Fibroblast of lung (primary cell): ENCODE measurements around the gene IMMP2L. TPM values are rescaled to one million over a fixed set of nuclear protein-coding genes. Genes with fewer than 3 reads are reported as not detected.

Experiments used
- DNase-seq, 2 donors: peaks; one replicate each; pipeline versions ENCODE4 v3.0.0 to v3.0.0-alpha.2; 2010; ENCODE audit warnings: low read depth in 2 of 2
- H2AFZ ChIP-seq: 2 replicates; pipeline ENCODE4 v1.5.1; 2012; ENCODE audit warnings: low read length, control low read depth, inconsistent platforms
- H3K27ac ChIP-seq: 2 replicates; pipeline ENCODE4 v1.5.1; 2011; ENCODE audit warnings: low read length, control low read depth; ENCODE audit not compliant: insufficient read depth
- H3K27me3 ChIP-seq: 2 replicates; pipeline ENCODE4 v1.5.1; 2011; ENCODE audit warnings: mild to moderate bottlenecking, low read length; ENCODE audit not compliant: control insufficient read depth, insufficient read depth
- H3K36me3 ChIP-seq: 2 replicates; pipeline ENCODE4 v1.5.1; 2011; ENCODE audit warnings: low read length; ENCODE audit not compliant: control insufficient read depth, insufficient read depth
- H3K4me1 ChIP-seq: 2 replicates; pipeline ENCODE4 v1.5.1; 2011; ENCODE audit warnings: low read length; ENCODE audit not compliant: control insufficient read depth, insufficient read depth; ENCODE audit errors: extremely low read depth
- H3K4me2 ChIP-seq: 2 replicates; pipeline ENCODE4 v1.5.1; 2011; ENCODE audit warnings: low read length, control low read depth; ENCODE audit not compliant: insufficient read depth; ENCODE audit errors: extremely low read depth
- H3K4me3 ChIP-seq, 4 experiments: fragments of 200-600 bp in 1 of 4; sonication (generic) in 1 of 4; replicated peaks in 1 of 4; 2 replicates each; pipeline ENCODE4 v1.5.1; 2011 to 2016; ENCODE audit warnings: low read length in 4 of 4, low read depth in 3 of 4, mild to moderate bottlenecking in 3 of 4, control low read depth in 2 of 4, inconsistent platforms in 1 of 4, mixed read lengths in 1 of 4; ENCODE audit not compliant: insufficient read depth in 1 of 4; ENCODE audit errors: control extremely low read depth in 1 of 4
- H3K79me2 ChIP-seq: 2 replicates; pipeline ENCODE4 v1.5.1; 2012; ENCODE audit warnings: mild to moderate bottlenecking, low read length, inconsistent platforms; ENCODE audit not compliant: control insufficient read depth, insufficient read depth
- H3K9ac ChIP-seq: 2 replicates; pipeline ENCODE4 v1.5.1; 2011; ENCODE audit warnings: mild to moderate bottlenecking, low read length, control low read depth; ENCODE audit not compliant: insufficient read depth
- H3K9me3 ChIP-seq: 2 replicates; pipeline ENCODE4 v1.5.1; 2012; ENCODE audit warnings: low read depth, low read length; ENCODE audit not compliant: control insufficient read depth, insufficient read depth
- H4K20me1 ChIP-seq: 2 replicates; pipeline ENCODE4 v1.5.1; 2011; ENCODE audit warnings: low read length; ENCODE audit not compliant: control insufficient read depth, insufficient read depth; ENCODE audit errors: extremely low read depth
- CTCF ChIP-seq, 2 donors: IDR thresholded peaks in 1 of 2; conservative IDR thresholded peaks in 1 of 2; 1 replicate in 1 of 2; 2 replicates in 1 of 2; pipeline ENCODE4 v1.5.1; 2011 to 2012; ENCODE audit warnings: low read length in 2 of 2, control low read depth in 1 of 2, inconsistent platforms in 1 of 2, low read depth in 1 of 2, mild to moderate bottlenecking in 1 of 2
- EZH2 ChIP-seq: IDR thresholded peaks from 2 replicates; pipeline ENCODE4 v1.5.1; 2012; ENCODE audit warnings: low read length, control low read depth, mild to moderate bottlenecking; ENCODE audit errors: missing control alignments
- polyA plus RNA-seq, 2 donors: library from polyadenylated mRNA; depleted of rRNA in 1 of 2; stranded (reverse) in 1 of 2; unstranded in 1 of 2; fragments of >200 nt; gene quantifications; 2 replicates each; pipeline ENCODE4 v1.2.1, GENCODE V29; 2011 to 2012; ENCODE audit warnings: missing spikeins in 1 of 2
- total RNA-seq: library from RNA; depleted of rRNA; stranded (reverse); fragments of >200 nt; gene quantifications from 2 replicates; pipeline ENCODE4 v1.2.1, GENCODE V29; 2014

Gene IMMP2L
- total and polyA plus RNA-seq, 2 donors (not counting 1 experiment from before 2014, with no cell fraction given): 6.9 to 14.4 TPM

GRCh38 chr7:110625294-110625693, 937.0 kb downstream of the IMMP2L start:
- H2AFZ ChIP-seq: no peak overlapping the region
- no peak overlapping the region for H3K4me2 ChIP-seq
- H3K79me2 ChIP-seq: no peaks in the 10 kb centered on the region
- TF ChIP-seq EZH2 (no peak), CTCF (conservative IDR thresholded peaks at IDR 0.05 in 1 of 2, IDR thresholded peaks at IDR 0.05 in 1 of 2; ENCODE audit: low read depth in 1 of 2, low read length in 2 of 2) (no peak)
- no peaks in the 10 kb centered on the region for H3K9me3 ChIP-seq
- H3K27ac ChIP-seq: no peak overlapping the region
- no peak overlapping the region for H3K4me3 ChIP-seq
- DNase-seq: no peak
- no peaks in the 10 kb centered on the region for H3K4me1 ChIP-seq
- no peaks in the 10 kb centered on the region for H3K27me3 ChIP-seq
- no peaks in the 10 kb centered on the region for H4K20me1 ChIP-seq
- no peak overlapping the region for H3K9ac ChIP-seq
- H3K36me3 ChIP-seq: no peaks in the 10 kb centered on the region

- no peak for TF ChIP-seq CTCF (conservative IDR thresholded peaks at IDR 0.05 in 1 of 2, IDR thresholded peaks at IDR 0.05 in 1 of 2; ENCODE audit: low read depth in 1 of 2, low read length in 2 of 2)
- TF ChIP-seq EZH2: no peak
- Histone ChIP-seq H3K4me1 (no peaks in the 10 kb centered on the region), H3K27ac (no peak overlapping the region), H3K9ac (no peak overlapping the region), H3K79me2 (no peaks in the 10 kb centered on the region), H3K9me3 (no peaks in the 10 kb centered on the region), H4K20me1 (no peaks in the 10 kb centered on the region), H3K4me2 (no peak overlapping the region), H3K4me3 (no peak overlapping the region), H3K36me3 (no peaks in the 10 kb centered on the region), H3K27me3 (no peaks in the 10 kb centered on the region), H2AFZ (no peak overlapping the region)
- DNase-seq: no peak
Measured at GRCh38 chr7:110623436-110623835, 938.9 kb downstream of the IMMP2L start.

DNA sequence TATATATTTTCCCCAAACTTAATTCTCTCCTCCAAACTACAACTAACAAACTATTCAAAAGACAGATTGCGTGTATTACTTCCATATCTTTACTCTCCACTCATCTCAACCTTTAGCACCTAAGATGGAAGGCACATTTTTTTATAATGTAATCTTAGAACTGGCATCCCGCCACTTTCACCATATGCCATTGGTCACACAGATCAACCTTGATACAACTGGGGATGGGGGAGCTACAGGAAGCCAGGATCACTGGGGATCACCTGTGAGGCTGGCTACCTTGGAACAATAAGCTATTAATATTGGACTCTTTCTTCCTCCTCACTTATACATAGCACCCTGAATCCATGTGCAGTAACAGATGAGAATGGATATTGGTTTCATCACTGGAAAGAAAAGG, 941.0 kb downstream of the IMMP2L start:
- Histone ChIP-seq H3K36me3 (no peaks in the 10 kb centered on the region), H3K4me1 (no peaks in the 10 kb centered on the region), H3K9me3 (no peaks in the 10 kb centered on the region), H3K79me2 (no peaks in the 10 kb centered on the region), H3K27ac (no peak overlapping the region), H4K20me1 (no peaks in the 10 kb centered on the region), H3K27me3 (no peaks in the 10 kb centered on the region), H3K9ac (no peak overlapping the region), H3K4me3 (no peak overlapping the region), H2AFZ (no peak overlapping the region), H3K4me2 (no peak overlapping the region)
- TF ChIP-seq CTCF (conservative IDR thresholded peaks at IDR 0.05 in 1 of 2, IDR thresholded peaks at IDR 0.05 in 1 of 2; ENCODE audit: low read depth in 1 of 2, low read length in 2 of 2) (no peak), EZH2 (no peak)
- DNase-seq: no peak
